GM23338 (cell line): Measurements from ENCODE around the gene TMEM92. TPM values are rescaled to one million over a fixed set of nuclear protein-coding genes. Genes with fewer than 3 reads are reported as not detected.

ENCODE experiments used
- ATAC-seq: fragments of 200-7000 bp; cut with Tn5 transposase; 3 replicates; pipeline ENCODE4 v1.9.1; 2020
- DNase-seq: peaks from one replicate; pipeline ENCODE4 v3.0.0-alpha.2; 2015; ENCODE audit warnings: low spot score
- H2AFZ ChIP-seq: fragments of 200-600 bp; sonication (generic); 2 replicates; pipeline ENCODE4 v1.8.0; 2016; ENCODE audit warnings: antibody characterized with exemption, mild to moderate bottlenecking, moderate library complexity
- H3F3A ChIP-seq: fragments of 200-600 bp; sonication (generic); replicated peaks from 2 replicates; pipeline ENCODE4 v1.8.0; 2017; ENCODE audit warnings: antibody characterized with exemption, mixed run types, low read depth
- H3K27ac ChIP-seq: fragments of 200-600 bp; sonication (generic); 2 replicates; pipeline ENCODE4 v1.6.1; 2016; ENCODE audit warnings: low read depth
- H3K27me3 ChIP-seq: fragments of 200-600 bp; sonication (generic); 2 replicates; pipeline ENCODE4 v1.8.0; 2016; ENCODE audit warnings: mild to moderate bottlenecking, mixed run types, moderate library complexity; ENCODE audit not compliant: insufficient read depth
- H3K36me3 ChIP-seq: fragments of 200-600 bp; sonication (generic); 2 replicates; pipeline ENCODE4 v1.8.0; 2016; ENCODE audit warnings: mild to moderate bottlenecking; ENCODE audit not compliant: insufficient read depth
- H3K4me1 ChIP-seq: fragments of 200-600 bp; sonication (generic); 2 replicates; pipeline ENCODE4 v1.8.0; 2016; ENCODE audit warnings: mild to moderate bottlenecking, moderate library complexity; ENCODE audit not compliant: insufficient read depth
- H3K4me2 ChIP-seq: fragments of 200-600 bp; sonication (generic); 2 replicates; pipeline ENCODE4 v1.7.1; 2017; ENCODE audit warnings: mixed run types
- H3K4me3 ChIP-seq: fragments of 200-600 bp; sonication (generic); 2 replicates; pipeline ENCODE4 v1.6.1; 2016; ENCODE audit warnings: mixed run types
- H3K79me2 ChIP-seq: fragments of 200-600 bp; sonication (generic); replicated peaks from 2 replicates; pipeline ENCODE4 v1.8.0; 2017; ENCODE audit warnings: mild to moderate bottlenecking; ENCODE audit not compliant: insufficient read depth
- H3K9me2 ChIP-seq: fragments of 200-600 bp; sonication (generic); 2 replicates; pipeline ENCODE4 v1.8.0; 2017; ENCODE audit not compliant: insufficient read depth
- H4K20me1 ChIP-seq: fragments of 200-600 bp; sonication (generic); replicated peaks from 2 replicates; pipeline ENCODE4 v1.8.0; 2017; ENCODE audit warnings: mild to moderate bottlenecking; ENCODE audit not compliant: insufficient read depth
- H3K27ac Mint-ChIP-seq: 2 replicates; pipeline ENCODE4 v1.8.0; 2020; ENCODE audit warnings: inconsistent platforms, mild to moderate bottlenecking, moderate library complexity, mixed read lengths
- H3K27me3 Mint-ChIP-seq: 3 replicates; pipeline ENCODE4 v1.8.0; 2022; ENCODE audit warnings: low read depth, mild to moderate bottlenecking, moderate library complexity, mixed read lengths, inconsistent platforms; ENCODE audit not compliant: insufficient read depth, poor library complexity
- H3K36me3 Mint-ChIP-seq: 3 replicates; pipeline ENCODE4 v1.8.0; 2021; ENCODE audit warnings: low read depth, mild to moderate bottlenecking, inconsistent platforms, moderate library complexity, mixed read lengths
- H3K4me1 Mint-ChIP-seq: 3 replicates; pipeline ENCODE4 v1.8.0; 2020; ENCODE audit warnings: mild to moderate bottlenecking, inconsistent platforms, mixed read lengths
- H3K4me3 Mint-ChIP-seq: 3 replicates; pipeline ENCODE4 v1.8.0; 2021; ENCODE audit warnings: moderate library complexity, mild to moderate bottlenecking, inconsistent platforms, mixed read lengths
- H3K9me3 Mint-ChIP-seq: 3 replicates; pipeline ENCODE4 v1.8.0; 2020; ENCODE audit warnings: moderate library complexity, mild to moderate bottlenecking, inconsistent platforms, mixed read lengths
- CTCF ChIP-seq, 2 experiments: fragments of 200-600 bp in 1 of 2; sonication (generic) in 1 of 2; conservative IDR thresholded peaks; 2 replicates each; pipeline versions ENCODE4 v1.5.1 to v1.6.1; 2016 to 2017; ENCODE audit warnings: antibody characterized with exemption in 2 of 2, low read depth in 2 of 2, mild to moderate bottlenecking in 2 of 2, moderate library complexity in 1 of 2
- ETS1 ChIP-seq: IDR thresholded peaks from 2 replicates; pipeline ENCODE4 v1.6.1; 2016; ENCODE audit warnings: antibody characterized with exemption
- EZH2phosphoT487 ChIP-seq: fragments of 200-600 bp; sonication (generic); IDR thresholded peaks from one replicate; pipeline ENCODE4 v1.8.1; 2018; ENCODE audit warnings: antibody characterized with exemption; ENCODE audit not compliant: unreplicated experiment
- JUNB ChIP-seq: IDR thresholded peaks from one replicate; pipeline ENCODE4 v1.6.1; 2016; ENCODE audit warnings: antibody characterized with exemption; ENCODE audit not compliant: unreplicated experiment
- POLR2AphosphoS5 ChIP-seq: IDR thresholded peaks from 2 replicates; pipeline ENCODE4 v1.6.1; 2016; ENCODE audit warnings: antibody characterized with exemption, low read depth
- REST ChIP-seq: IDR thresholded peaks from one replicate; pipeline ENCODE4 v1.6.1; 2018; ENCODE audit warnings: antibody characterized with exemption; ENCODE audit not compliant: unreplicated experiment
- ZNF331 ChIP-seq: fragments of 250-450 bp; sonication (Bioruptor Pico); IDR thresholded peaks from 2 replicates; pipeline ENCODE4 v1.5.0; 2020; ENCODE audit warnings: low read depth, mild to moderate bottlenecking, moderate library complexity
- polyA plus RNA-seq: library from polyadenylated mRNA; unstranded; fragments of >200 nt; fragmentation: Nextera tagmentation; extraction: Ambion mirVana; gene quantifications from 2 replicates; pipeline ENCODE4 v1.2.1, GENCODE V29; 2016
- total RNA-seq: library from RNA; depleted of rRNA; stranded (reverse); fragments of >200 nt; shearing (Covaris generic); gene quantifications from 2 replicates; pipeline ENCODE4 v1.2.3, GENCODE V29; 2014

Gene TMEM92
- total and polyA plus RNA-seq, 2 experiments from 2014 or later = 9.7 to 18.4 TPM

- TF ChIP-seq CTCF (conservative IDR thresholded peaks at IDR 0.05; ENCODE audit: low read depth in 2 of 2) (no peak), ZNF331 (CRISPR knock-in tag) (no peak), REST (no peak), JUNB (no peak)
Measured at GRCh38 chr17:50234581-50234980, 39.7 kb upstream of the TMEM92 start (continued).

GRCh38 chr17:50237901-50238300 is 36.4 kb upstream of the TMEM92 start:
- ATAC-seq (no peak), DNase-seq (no peak)
- Mint-ChIP-seq H3K9me3 (peaks cover 12% of the 10 kb centered on the region; the same call in 2 of the 3 replicates), H3K4me3 (no peak overlapping the region), H3K36me3 (no peaks in the 10 kb centered on the region), H3K4me1 (no peaks in the 10 kb centered on the region), H3K27me3 (peaks cover 4% of the 10 kb centered on the region), H3K27ac (no peak overlapping the region)
- H2AFZ ChIP-seq = 0 out of 2 replicates have a peak overlapping the region, but pooled peaks have one; percentile 6
- no peak for TF ChIP-seq ZNF331 (CRISPR knock-in tag)
- TF ChIP-seq ETS1 = no peak
- TF ChIP-seq EZH2phosphoT487 = no peak
- TF ChIP-seq REST = no peak
- no peak for TF ChIP-seq JUNB
- no peak for TF ChIP-seq POLR2AphosphoS5
- no peaks in the 10 kb centered on the region for H3K79me2 ChIP-seq
- no peak overlapping the region for H3K4me2 ChIP-seq
- H3K27ac ChIP-seq = no peak overlapping the region
- no peaks in the 10 kb centered on the region for H3K4me1 ChIP-seq
- H3K36me3 ChIP-seq = no peaks in the 10 kb centered on the region
- H3F3A ChIP-seq = no peaks in the 10 kb centered on the region
- H3K9me2 ChIP-seq = no peaks in the 10 kb centered on the region
- H4K20me1 ChIP-seq = no peaks in the 10 kb centered on the region
- no peak overlapping the region for H3K4me3 ChIP-seq
- no peaks in the 10 kb centered on the region for H3K27me3 ChIP-seq
